ENCODE data around the gene PLEK2.

PLEK2 gene

GRCh38 chr14:67444395-67444794, 32.4 kb upstream of the PLEK2 start:
- no peaks in the 10 kb centered on the region for H3F3A ChIP-seq (ENCODE audit: control insufficient read depth, insufficient read depth)
- H3K9me2 ChIP-seq (replicated peaks; ENCODE audit: control insufficient read depth, low read length), result no peaks in the 10 kb centered on the region
- H3K4me2 ChIP-seq (ENCODE audit: low read length), result no peak overlapping the region
- H3K9me3 ChIP-seq (ENCODE audit: control insufficient read depth, insufficient read depth, low read length), result no peaks in the 10 kb centered on the region
- H3K4me1 ChIP-seq (ENCODE audit: control insufficient read depth, low read length), result no peaks in the 10 kb centered on the region
- H4K20me1 ChIP-seq (ENCODE audit: control insufficient read depth, insufficient read depth, low read depth, low read length), result no peaks in the 10 kb centered on the region
- H3K4me3 ChIP-seq (ENCODE audit: low read length), result no peak overlapping the region
- no peak overlapping the region for H3K27ac ChIP-seq (ENCODE audit: low read depth, low read length)
- no peaks in the 10 kb centered on the region for H3K36me3 ChIP-seq (ENCODE audit: control insufficient read depth, low read length)
- peaks cover 8% of the 10 kb centered on the region; the same call in 1 of the 2 replicates for H3K27me3 ChIP-seq (ENCODE audit: control insufficient read depth, low read length)
- TF ChIP-seq EZH2phosphoT487 (IDR thresholded peaks at IDR 0.05; ENCODE audit: borderline replicate concordance, low read length), result no peak
- no peak for TF ChIP-seq CTCF (IDR thresholded peaks at IDR 0.05; ENCODE audit: low read depth, low read length, poor library complexity, severe bottlenecking)
- no peaks in the 10 kb centered on the region for H3K79me2 ChIP-seq (ENCODE audit: control insufficient read depth, low read length)

GRCh38 chr14:67442139-67442906, 30.4 kb upstream of the PLEK2 start:
- TF ChIP-seq EZH2phosphoT487 (IDR thresholded peaks at IDR 0.05; ENCODE audit: borderline replicate concordance, low read length), result no peak
- TF ChIP-seq CTCF (IDR thresholded peaks at IDR 0.05; ENCODE audit: low read depth, low read length, poor library complexity, severe bottlenecking), result no peak
- Histone ChIP-seq H4K20me1 (ENCODE audit: control insufficient read depth, insufficient read depth, low read depth, low read length) (no peaks in the 10 kb centered on the region), H3K4me3 (ENCODE audit: low read length) (no peak overlapping the region), H3K36me3 (ENCODE audit: control insufficient read depth, low read length) (no peaks in the 10 kb centered on the region), H3K4me2 (ENCODE audit: low read length) (no peak overlapping the region), H3K9me2 (replicated peaks; ENCODE audit: control insufficient read depth, low read length) (no peaks in the 10 kb centered on the region), H3F3A (ENCODE audit: control insufficient read depth, insufficient read depth) (no peaks in the 10 kb centered on the region), H3K9me3 (ENCODE audit: control insufficient read depth, insufficient read depth, low read length) (no peaks in the 10 kb centered on the region), H3K79me2 (ENCODE audit: control insufficient read depth, low read length) (no peaks in the 10 kb centered on the region), H3K27me3 (ENCODE audit: control insufficient read depth, low read length) (peaks cover 8% of the 10 kb centered on the region), H3K27ac (ENCODE audit: low read depth, low read length) (no peak overlapping the region), H3K4me1 (ENCODE audit: control insufficient read depth, low read length) (no peaks in the 10 kb centered on the region)

- peaks cover 5% of the 10 kb centered on the region for H3K27me3 ChIP-seq (ENCODE audit: control insufficient read depth, low read length)
- H3K27ac ChIP-seq (ENCODE audit: low read depth, low read length), result no peak overlapping the region
- H3K4me1 ChIP-seq (ENCODE audit: control insufficient read depth, low read length), result no peaks in the 10 kb centered on the region
- no peaks in the 10 kb centered on the region for H3K9me3 ChIP-seq (ENCODE audit: control insufficient read depth, insufficient read depth, low read length)
- no peaks in the 10 kb centered on the region for H3K36me3 ChIP-seq (ENCODE audit: control insufficient read depth, low read length)
- TF ChIP-seq CTCF (IDR thresholded peaks at IDR 0.05; ENCODE audit: low read depth, low read length, poor library complexity, severe bottlenecking) (no peak), EZH2phosphoT487 (IDR thresholded peaks at IDR 0.05; ENCODE audit: borderline replicate concordance, low read length) (no peak)
- H3K4me3 ChIP-seq (ENCODE audit: low read length), result no peak overlapping the region
- no peaks in the 10 kb centered on the region for H3K79me2 ChIP-seq (ENCODE audit: control insufficient read depth, low read length)
- H3K9me2 ChIP-seq (replicated peaks; ENCODE audit: control insufficient read depth, low read length), result no peaks in the 10 kb centered on the region
- no peaks in the 10 kb centered on the region for H3F3A ChIP-seq (ENCODE audit: control insufficient read depth, insufficient read depth)
- H4K20me1 ChIP-seq (ENCODE audit: control insufficient read depth, insufficient read depth, low read depth, low read length), result no peaks in the 10 kb centered on the region
- no peak overlapping the region for H3K4me2 ChIP-seq (ENCODE audit: low read length)
These were observed 29.7 kb upstream of the PLEK2 start for GRCh38 chr14:67441672-67442071.

Measured in DOHH2 (cell line).